Peyer's patch (tissue), 4 donors: ENCODE results near the gene OPN4.

ENCODE experiments used
- CTCF ChIP-seq, 6 experiments: fragments of 450-650 bp in 4 of 6; fragments of 200-600 bp in 2 of 6; sonication (generic) in 1 of 6; IDR thresholded peaks; one replicate each; pipeline ENCODE4 v1.5.1; 2017 to 2019; ENCODE audit warnings: antibody characterized with exemption in 6 of 6, mild to moderate bottlenecking in 3 of 6, moderate library complexity in 1 of 6
- POLR2A ChIP-seq, 2 donors: fragments of 450-650 bp; IDR thresholded peaks; one replicate each; pipeline ENCODE4 v1.5.1; 2017; ENCODE audit warnings: antibody characterized with exemption in 2 of 2, mild to moderate bottlenecking in 2 of 2, moderate library complexity in 2 of 2

GRCh38 chr10:86710987-86711512 is 56.7 kb downstream of the OPN4 start:
- TF ChIP-seq CTCF (IDR thresholded peaks at IDR 0.05) (peak; percentile 81 to 99 (median 94)), POLR2A (IDR thresholded peaks at IDR 0.05) (peak; percentile 59 to 72)
